Measurements from ENCODE around the gene EBLN2. TPM values are rescaled to one million over a fixed set of nuclear protein-coding genes. Genes with fewer than 3 reads are reported as not detected.
A peak's percentile ranks its signal among the peaks of the same experiment; 100 is the strongest.

The EBLN2 gene
- total RNA-seq, 2 experiments from 2014 or later, result 14.8 to 16.0 TPM

DNA sequence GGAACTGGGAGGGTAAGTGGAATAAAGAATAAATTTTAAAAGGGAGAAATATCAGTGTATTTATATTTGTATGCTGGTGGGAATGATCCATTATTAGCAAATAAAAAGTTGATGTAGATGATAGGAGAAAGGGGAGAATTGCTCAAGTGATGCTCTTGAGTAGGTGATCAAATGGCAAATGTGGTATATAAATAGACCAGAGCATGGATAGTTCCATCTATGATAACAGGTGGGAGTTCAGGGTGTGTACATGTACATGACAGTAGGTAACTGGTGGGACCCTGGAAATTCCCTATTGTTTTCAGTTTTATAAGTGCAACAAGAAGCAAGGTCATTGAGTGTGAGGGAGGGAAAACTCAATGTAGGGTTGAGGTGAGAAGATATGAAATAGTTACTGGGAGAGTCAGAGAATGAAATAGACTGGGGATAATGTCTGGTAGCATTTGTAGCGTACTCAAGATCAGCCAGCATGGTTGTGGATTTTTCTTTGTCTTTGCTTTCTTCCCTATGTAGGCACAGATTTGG, 31.3 kb upstream of the EBLN2 start:
- CTCF ChIA-PET, result no interaction called here
- Histone ChIP-seq H3K36me3 (ENCODE audit: insufficient read depth, low read length) (peaks cover 5% of the 10 kb centered on the region), H3K27ac (ENCODE audit: low read depth in 1 of 2, low read length in 2 of 2) (no peak overlapping the region), H3K4me3 (ENCODE audit: low read length) (no peak overlapping the region), H3K27me3 (ENCODE audit: control insufficient read depth in 1 of 2, insufficient read depth in 2 of 2, low read length in 2 of 2) (no peaks in the 10 kb centered on the region), H3K9me3 (ENCODE audit: control insufficient read depth in 1 of 2, insufficient read depth in 1 of 2, low read length in 2 of 2) (no peaks in the 10 kb centered on the region), H3K4me1 (ENCODE audit: insufficient read depth, low read length) (peaks cover 20% of the 10 kb centered on the region)
- TF ChIP-seq, protein P1, sequence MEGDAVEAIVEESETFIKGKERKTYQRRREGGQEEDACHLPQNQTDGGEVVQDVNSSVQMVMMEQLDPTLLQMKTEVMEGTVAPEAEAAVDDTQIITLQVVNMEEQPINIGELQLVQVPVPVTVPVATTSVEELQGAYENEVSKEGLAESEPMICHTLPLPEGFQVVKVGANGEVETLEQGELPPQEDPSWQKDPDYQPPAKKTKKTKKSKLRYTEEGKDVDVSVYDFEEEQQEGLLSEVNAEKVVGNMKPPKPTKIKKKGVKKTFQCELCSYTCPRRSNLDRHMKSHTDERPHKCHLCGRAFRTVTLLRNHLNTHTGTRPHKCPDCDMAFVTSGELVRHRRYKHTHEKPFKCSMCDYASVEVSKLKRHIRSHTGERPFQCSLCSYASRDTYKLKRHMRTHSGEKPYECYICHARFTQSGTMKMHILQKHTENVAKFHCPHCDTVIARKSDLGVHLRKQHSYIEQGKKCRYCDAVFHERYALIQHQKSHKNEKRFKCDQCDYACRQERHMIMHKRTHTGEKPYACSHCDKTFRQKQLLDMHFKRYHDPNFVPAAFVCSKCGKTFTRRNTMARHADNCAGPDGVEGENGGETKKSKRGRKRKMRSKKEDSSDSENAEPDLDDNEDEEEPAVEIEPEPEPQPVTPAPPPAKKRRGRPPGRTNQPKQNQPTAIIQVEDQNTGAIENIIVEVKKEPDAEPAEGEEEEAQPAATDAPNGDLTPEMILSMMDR (IDR thresholded peaks at IDR 0.05), result no peak
- intact Hi-C loops (cut with DNase I, micrococcal nuclease), result no loop called here
- DNase-seq, result no peak
- H3K27ac Mint-ChIP-seq, result peak overlapping the region; percentile 28
- no peak overlapping the region for H3K4me3 Mint-ChIP-seq
- H3K36me3 Mint-ChIP-seq (ENCODE audit: low read depth), result peaks cover 25% of the 10 kb centered on the region
- POLR2A ChIA-PET, result no interaction called here
- no peaks in the 10 kb centered on the region for H3K9me3 Mint-ChIP-seq
- ATAC-seq (ENCODE audit: poor library complexity), result no peak
- H3K4me1 Mint-ChIP-seq (ENCODE audit: low read depth), result peaks cover 86% of the 10 kb centered on the region
- no peaks in the 10 kb centered on the region for H3K27me3 Mint-ChIP-seq

- H3K27ac Mint-ChIP-seq, result no peak overlapping the region
- intact Hi-C loops (cut with DNase I, micrococcal nuclease), result no loop called here
- H3K4me1 ChIP-seq (ENCODE audit: insufficient read depth, low read length), result peaks cover 26% of the 10 kb centered on the region
Measured at GRCh38 chr3:73031573-73032103, 29.8 kb upstream of the EBLN2 start.

GRCh38 chr3:73036694-73037591, 24.5 kb upstream of the EBLN2 start:
- Mint-ChIP-seq H3K9me3 (no peaks in the 10 kb centered on the region), H3K4me3 (no peak overlapping the region), H3K4me1 (ENCODE audit: low read depth) (peaks cover 82% of the 10 kb centered on the region), H3K27ac (peak overlapping the region; percentile 68), H3K36me3 (ENCODE audit: low read depth) (peaks cover 36% of the 10 kb centered on the region), H3K27me3 (no peaks in the 10 kb centered on the region)
- intact Hi-C loops (cut with DNase I, micrococcal nuclease), result loop anchor here in 1 of 2 experiments (5.0 kb wide), 1 partner anchor 40 kb away; the partner anchor contains the start of gene PPP4R2
- Histone ChIP-seq H3K27me3 (ENCODE audit: control insufficient read depth in 1 of 2, insufficient read depth in 2 of 2, low read length in 2 of 2) (no peaks in the 10 kb centered on the region), H3K9me3 (ENCODE audit: control insufficient read depth in 1 of 2, insufficient read depth in 1 of 2, low read length in 2 of 2) (no peaks in the 10 kb centered on the region), H3K4me3 (ENCODE audit: low read length) (no peak overlapping the region), H3K4me1 (ENCODE audit: insufficient read depth, low read length) (peaks cover 12% of the 10 kb centered on the region), H3K36me3 (ENCODE audit: insufficient read depth, low read length) (no peaks in the 10 kb centered on the region), H3K27ac (ENCODE audit: low read depth in 1 of 2, low read length in 2 of 2) (no peak overlapping the region)
- no peak for DNase-seq
- ATAC-seq (ENCODE audit: poor library complexity), result no peak
- ChIA-PET CTCF (interaction anchor here (1.3 kb wide), 1 partner anchor 18 kb away, joined by 3 read pairs; no protein-coding TSS in a partner anchor), POLR2A (no interaction called here)
- TF ChIP-seq, protein P1 (IDR thresholded peaks at IDR 0.05), result no peak

More at GRCh38 chr3:73031573-73032103, 29.8 kb upstream of the EBLN2 start:
- Mint-ChIP-seq H3K4me1 (ENCODE audit: low read depth) (peaks cover 83% of the 10 kb centered on the region), H3K27me3 (no peaks in the 10 kb centered on the region), H3K4me3 (no peak overlapping the region), H3K9me3 (no peaks in the 10 kb centered on the region), H3K36me3 (ENCODE audit: low read depth) (peaks cover 30% of the 10 kb centered on the region)
- POLR2A ChIA-PET, result interaction anchor here (0.7 kb wide), 1 partner anchor 16 kb away, joined by 3 read pairs; no protein-coding TSS in a partner anchor
- Histone ChIP-seq H3K9me3 (ENCODE audit: control insufficient read depth in 1 of 2, insufficient read depth in 1 of 2, low read length in 2 of 2) (no peaks in the 10 kb centered on the region), H3K4me3 (ENCODE audit: low read length) (no peak overlapping the region), H3K36me3 (ENCODE audit: insufficient read depth, low read length) (peaks cover 4% of the 10 kb centered on the region), H3K27ac (ENCODE audit: low read depth in 1 of 2, low read length in 2 of 2) (no peak overlapping the region), H3K27me3 (ENCODE audit: control insufficient read depth in 1 of 2, insufficient read depth in 2 of 2, low read length in 2 of 2) (no peaks in the 10 kb centered on the region)
- TF ChIP-seq, protein P1 (IDR thresholded peaks at IDR 0.05), result no peak
- no peak for DNase-seq
- CTCF ChIA-PET, result no interaction called here
- ATAC-seq (ENCODE audit: poor library complexity), result no peak

All from CD4-positive, alpha-beta T cell (primary cell).